Testis (tissue), 2 donors: ENCODE results near the gene DAAM2.

ENCODE experiments used
- POLR2A ChIP-seq: fragments of 450-650 bp; IDR thresholded peaks from one replicate; pipeline ENCODE4 v1.6.1; 2017; ENCODE audit warnings: antibody characterized with exemption, mild to moderate bottlenecking, moderate library complexity
- TF ChIP-seq, protein P1 (sequence below), 3 experiments: fragments of 450-650 bp in 2 of 3; fragments of 200-600 bp in 1 of 3; sonication (generic) in 1 of 3; IDR thresholded peaks; one replicate each; pipeline ENCODE4 v1.5.1; 2016 to 2019; ENCODE audit warnings: antibody characterized with exemption in 3 of 3, mild to moderate bottlenecking in 2 of 3, moderate library complexity in 1 of 3

DNA sequence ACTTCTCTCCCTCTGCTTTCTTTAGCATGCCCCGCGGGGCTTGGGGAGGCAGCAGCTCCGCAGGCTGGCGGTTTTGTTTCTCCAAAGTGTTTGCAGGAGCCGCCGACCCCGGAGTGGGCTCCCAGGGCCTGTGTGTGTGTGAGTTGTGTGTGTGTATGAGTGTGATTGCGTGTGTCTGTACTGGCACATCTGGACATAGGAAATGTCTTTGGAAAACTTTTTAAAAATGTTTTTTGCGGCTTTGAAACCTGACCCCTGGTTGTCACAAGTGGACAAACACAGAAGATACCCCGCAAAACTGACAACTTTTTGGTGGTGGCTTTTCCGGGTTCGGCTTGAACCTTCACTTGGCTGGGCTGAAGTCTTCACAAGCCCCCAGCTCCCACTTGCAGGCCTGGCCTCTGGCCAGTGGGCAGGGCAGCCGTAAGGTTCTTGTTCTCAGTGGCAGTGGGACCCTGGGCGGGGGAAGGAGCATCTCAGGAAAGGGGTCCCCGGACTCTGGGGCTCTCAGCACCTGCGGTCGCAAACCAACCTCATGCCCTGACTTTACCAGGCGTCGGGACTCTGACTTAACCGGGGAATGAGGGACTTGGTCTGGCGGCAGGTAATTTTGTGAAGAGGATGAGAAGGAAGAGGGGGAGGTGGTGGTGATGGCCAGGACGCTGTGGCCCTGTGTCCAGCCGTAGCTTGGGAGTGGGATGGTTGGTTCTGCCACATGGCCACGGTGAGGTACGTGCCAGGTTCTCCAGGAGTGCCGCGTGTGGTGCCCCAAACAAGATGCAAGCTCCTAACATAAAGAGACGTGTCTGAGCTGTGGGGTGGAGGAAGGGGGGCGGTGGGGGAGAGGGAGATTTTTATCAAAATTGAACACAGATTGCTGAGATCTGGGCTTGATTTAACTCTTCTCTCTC is 619 bp downstream of the DAAM2 start:
- no peak for TF ChIP-seq POLR2A
- TF ChIP-seq, protein P1, sequence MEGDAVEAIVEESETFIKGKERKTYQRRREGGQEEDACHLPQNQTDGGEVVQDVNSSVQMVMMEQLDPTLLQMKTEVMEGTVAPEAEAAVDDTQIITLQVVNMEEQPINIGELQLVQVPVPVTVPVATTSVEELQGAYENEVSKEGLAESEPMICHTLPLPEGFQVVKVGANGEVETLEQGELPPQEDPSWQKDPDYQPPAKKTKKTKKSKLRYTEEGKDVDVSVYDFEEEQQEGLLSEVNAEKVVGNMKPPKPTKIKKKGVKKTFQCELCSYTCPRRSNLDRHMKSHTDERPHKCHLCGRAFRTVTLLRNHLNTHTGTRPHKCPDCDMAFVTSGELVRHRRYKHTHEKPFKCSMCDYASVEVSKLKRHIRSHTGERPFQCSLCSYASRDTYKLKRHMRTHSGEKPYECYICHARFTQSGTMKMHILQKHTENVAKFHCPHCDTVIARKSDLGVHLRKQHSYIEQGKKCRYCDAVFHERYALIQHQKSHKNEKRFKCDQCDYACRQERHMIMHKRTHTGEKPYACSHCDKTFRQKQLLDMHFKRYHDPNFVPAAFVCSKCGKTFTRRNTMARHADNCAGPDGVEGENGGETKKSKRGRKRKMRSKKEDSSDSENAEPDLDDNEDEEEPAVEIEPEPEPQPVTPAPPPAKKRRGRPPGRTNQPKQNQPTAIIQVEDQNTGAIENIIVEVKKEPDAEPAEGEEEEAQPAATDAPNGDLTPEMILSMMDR (IDR thresholded peaks at IDR 0.05) = no peak
